ENCODE results near the gene PRDM13.

Gene PRDM13

GRCh38 chr6:99662616-99663015 is 56.0 kb downstream of the PRDM13 start:
- no peak for DNase-seq (ENCODE audit: extremely low spot score)
- CTCF ChIA-PET, result no interaction called here
- POLR2A ChIA-PET, result no interaction called here
- TF ChIP-seq CTCF (IDR thresholded peaks at IDR 0.05; ENCODE audit: control extremely low read depth, extremely low read depth, low read depth, missing control alignments), result no peak

All from GM10248 (cell line).